Glutamatergic neuron (in vitro differentiated cells): ENCODE measurements around the gene SPEN. TPM values are rescaled to one million over a fixed set of nuclear protein-coding genes. Genes with fewer than 3 reads are reported as not detected.

Experiments
- DNase-seq: peaks from one replicate; pipeline ENCODE4 v3.0.0; 2022
- H3K27ac Mint-ChIP-seq: one replicate; pipeline ENCODE4 v1.8.0; 2020; ENCODE audit warnings: mild to moderate bottlenecking, mixed read lengths, inconsistent platforms; ENCODE audit not compliant: unreplicated experiment
- H3K27me3 Mint-ChIP-seq: one replicate; pipeline ENCODE4 v1.8.0; 2020; ENCODE audit warnings: mild to moderate bottlenecking, moderate library complexity, mixed read lengths, inconsistent platforms; ENCODE audit not compliant: unreplicated experiment
- H3K36me3 Mint-ChIP-seq: one replicate; pipeline ENCODE4 v1.8.0; 2020; ENCODE audit warnings: mild to moderate bottlenecking, mixed read lengths, inconsistent platforms; ENCODE audit not compliant: unreplicated experiment
- H3K4me1 Mint-ChIP-seq: one replicate; pipeline ENCODE4 v1.8.0; 2020; ENCODE audit warnings: mild to moderate bottlenecking, low read depth, mixed read lengths, inconsistent platforms; ENCODE audit not compliant: unreplicated experiment
- H3K4me3 Mint-ChIP-seq: one replicate; pipeline ENCODE4 v1.8.0; 2020; ENCODE audit warnings: mild to moderate bottlenecking, mixed read lengths, inconsistent platforms; ENCODE audit not compliant: unreplicated experiment
- H3K9me3 Mint-ChIP-seq: one replicate; pipeline ENCODE4 v1.8.0; 2020; ENCODE audit warnings: mild to moderate bottlenecking, moderate library complexity, mixed read lengths, inconsistent platforms; ENCODE audit not compliant: unreplicated experiment
- total RNA-seq: library from RNA; stranded (reverse); fragmentation: NEBNext Ultra II Directional; extraction: Animal tissue kit (Norgen Biotek cat#: 25700); gene quantifications from one replicate; pipeline ENCODE4 v1.2.1, GENCODE V29; 2021; ENCODE audit not compliant: unreplicated experiment
- TF ChIP-seq, protein P1 (sequence below): fragments of 200-600 bp; sonication (generic); IDR thresholded peaks from one replicate; pipeline ENCODE4 v1.5.0; 2021; ENCODE audit not compliant: partially characterized antibody, unreplicated experiment

The SPEN gene
- total RNA-seq, 1 donor from 2014 or later = 52.4 TPM

DNA sequence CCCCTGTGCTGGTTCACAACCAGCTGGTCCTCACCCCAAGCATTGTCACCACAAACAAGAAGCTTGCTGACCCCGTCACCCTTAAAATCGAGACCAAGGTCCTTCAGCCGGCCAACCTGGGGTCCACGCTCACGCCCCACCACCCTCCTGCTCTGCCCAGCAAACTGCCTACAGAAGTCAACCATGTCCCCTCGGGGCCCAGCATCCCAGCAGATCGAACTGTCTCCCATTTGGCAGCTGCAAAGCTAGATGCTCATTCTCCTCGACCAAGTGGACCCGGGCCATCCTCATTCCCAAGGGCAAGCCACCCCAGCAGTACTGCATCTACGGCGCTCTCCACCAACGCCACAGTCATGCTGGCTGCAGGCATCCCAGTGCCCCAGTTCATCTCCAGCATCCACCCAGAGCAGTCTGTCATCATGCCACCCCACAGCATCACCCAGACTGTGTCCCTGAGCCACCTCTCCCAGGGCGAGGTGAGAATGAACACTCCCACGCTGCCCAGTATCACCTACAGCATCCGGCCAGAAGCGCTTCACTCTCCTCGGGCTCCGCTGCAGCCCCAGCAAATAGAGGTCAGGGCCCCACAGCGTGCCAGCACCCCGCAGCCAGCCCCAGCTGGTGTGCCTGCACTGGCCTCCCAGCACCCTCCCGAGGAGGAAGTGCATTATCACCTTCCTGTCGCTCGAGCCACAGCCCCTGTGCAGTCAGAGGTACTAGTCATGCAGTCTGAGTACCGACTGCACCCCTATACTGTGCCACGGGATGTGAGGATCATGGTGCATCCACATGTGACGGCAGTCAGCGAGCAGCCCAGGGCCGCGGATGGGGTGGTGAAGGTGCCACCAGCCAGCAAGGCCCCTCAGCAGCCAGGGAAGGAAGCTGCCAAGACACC lies 87.8 kb downstream of the SPEN start:
- no peak overlapping the region for H3K27ac Mint-ChIP-seq
- H3K36me3 Mint-ChIP-seq = peaks cover 7% of the 10 kb centered on the region
- no peak for DNase-seq
- H3K9me3 Mint-ChIP-seq = peaks cover 18% of the 10 kb centered on the region
- peaks cover 7% of the 10 kb centered on the region for H3K27me3 Mint-ChIP-seq
- TF ChIP-seq, protein P1, sequence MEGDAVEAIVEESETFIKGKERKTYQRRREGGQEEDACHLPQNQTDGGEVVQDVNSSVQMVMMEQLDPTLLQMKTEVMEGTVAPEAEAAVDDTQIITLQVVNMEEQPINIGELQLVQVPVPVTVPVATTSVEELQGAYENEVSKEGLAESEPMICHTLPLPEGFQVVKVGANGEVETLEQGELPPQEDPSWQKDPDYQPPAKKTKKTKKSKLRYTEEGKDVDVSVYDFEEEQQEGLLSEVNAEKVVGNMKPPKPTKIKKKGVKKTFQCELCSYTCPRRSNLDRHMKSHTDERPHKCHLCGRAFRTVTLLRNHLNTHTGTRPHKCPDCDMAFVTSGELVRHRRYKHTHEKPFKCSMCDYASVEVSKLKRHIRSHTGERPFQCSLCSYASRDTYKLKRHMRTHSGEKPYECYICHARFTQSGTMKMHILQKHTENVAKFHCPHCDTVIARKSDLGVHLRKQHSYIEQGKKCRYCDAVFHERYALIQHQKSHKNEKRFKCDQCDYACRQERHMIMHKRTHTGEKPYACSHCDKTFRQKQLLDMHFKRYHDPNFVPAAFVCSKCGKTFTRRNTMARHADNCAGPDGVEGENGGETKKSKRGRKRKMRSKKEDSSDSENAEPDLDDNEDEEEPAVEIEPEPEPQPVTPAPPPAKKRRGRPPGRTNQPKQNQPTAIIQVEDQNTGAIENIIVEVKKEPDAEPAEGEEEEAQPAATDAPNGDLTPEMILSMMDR = no peak
- H3K4me1 Mint-ChIP-seq = peaks cover 2% of the 10 kb centered on the region
- no peak overlapping the region for H3K4me3 Mint-ChIP-seq

GRCh38 chr1:15936025-15936424 lies 88.5 kb downstream of the SPEN start:
- no peak for DNase-seq
- Mint-ChIP-seq H3K36me3 (no peaks in the 10 kb centered on the region), H3K27me3 (peaks cover 7% of the 10 kb centered on the region), H3K4me3 (no peak overlapping the region), H3K27ac (no peak overlapping the region), H3K9me3 (peaks cover 14% of the 10 kb centered on the region), H3K4me1 (peaks cover 2% of the 10 kb centered on the region)
- TF ChIP-seq, protein P1 = no peak

DNA sequence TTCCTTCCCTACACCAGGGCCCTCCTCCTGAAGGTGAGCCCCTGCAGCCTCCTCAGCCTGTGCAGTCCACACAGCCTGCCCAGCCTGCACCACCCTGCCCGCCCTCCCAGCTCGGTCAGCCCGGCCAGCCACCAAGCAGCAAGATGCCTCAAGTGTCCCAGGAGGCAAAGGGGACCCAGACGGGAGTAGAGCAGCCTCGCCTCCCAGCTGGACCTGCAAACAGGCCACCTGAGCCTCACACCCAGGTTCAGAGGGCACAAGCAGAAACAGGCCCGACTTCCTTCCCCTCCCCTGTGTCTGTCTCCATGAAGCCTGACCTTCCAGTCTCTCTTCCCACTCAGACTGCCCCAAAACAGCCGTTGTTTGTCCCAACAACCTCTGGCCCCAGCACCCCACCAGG lies 89.6 kb downstream of the SPEN start:
- TF ChIP-seq, protein P1 = no peak
- Mint-ChIP-seq H3K27me3 (peaks cover 9% of the 10 kb centered on the region), H3K27ac (peak overlapping the region; percentile 52), H3K4me1 (peaks cover 2% of the 10 kb centered on the region), H3K36me3 (no peaks in the 10 kb centered on the region), H3K4me3 (no peak overlapping the region), H3K9me3 (peaks cover 14% of the 10 kb centered on the region)
- no peak for DNase-seq

GRCh38 chr1:15937706-15938168 lies 90.2 kb downstream of the SPEN start:
- H3K27me3 Mint-ChIP-seq = peaks cover 9% of the 10 kb centered on the region
- H3K27ac Mint-ChIP-seq = no peak overlapping the region
- peaks cover 2% of the 10 kb centered on the region for H3K4me1 Mint-ChIP-seq
- H3K36me3 Mint-ChIP-seq = no peaks in the 10 kb centered on the region
- TF ChIP-seq, protein P1 = no peak
- DNase-seq = no peak
- no peak overlapping the region for H3K4me3 Mint-ChIP-seq
- peaks cover 14% of the 10 kb centered on the region for H3K9me3 Mint-ChIP-seq

- TF ChIP-seq, protein P1 = no peak
- H3K4me1 Mint-ChIP-seq = peaks cover 2% of the 10 kb centered on the region
- H3K27ac Mint-ChIP-seq = no peak overlapping the region
- peaks cover 11% of the 10 kb centered on the region for H3K9me3 Mint-ChIP-seq
- peaks cover 9% of the 10 kb centered on the region for H3K27me3 Mint-ChIP-seq
- no peak overlapping the region for H3K4me3 Mint-ChIP-seq
- DNase-seq = no peak
- no peaks in the 10 kb centered on the region for H3K36me3 Mint-ChIP-seq
These were observed 91.2 kb downstream of the SPEN start for GRCh38 chr1:15938628-15939161.
